Mesendoderm (in vitro differentiated cells): Measurements from ENCODE around the gene EML4.
A peak's percentile ranks its signal among the peaks of the same experiment; 100 is the strongest.

Experiments used
- DNase-seq: peaks from one replicate; pipeline ENCODE4 v3.0.0; 2013
- H2AK5ac ChIP-seq: 2 replicates; pipeline ENCODE4 v1.6.1; 2013; ENCODE audit warnings: low read length, inconsistent platforms
- H2BK120ac ChIP-seq: 2 replicates; pipeline ENCODE4 v1.6.1; 2013; ENCODE audit warnings: low read depth, mild to moderate bottlenecking, low read length, moderate library complexity, mixed read lengths
- H2BK15ac ChIP-seq: replicated peaks from 2 replicates; pipeline ENCODE4 v1.6.1; 2013; ENCODE audit warnings: low read depth, mild to moderate bottlenecking, moderate library complexity
- H2BK5ac ChIP-seq: 2 replicates; pipeline ENCODE4 v1.6.1; 2013; ENCODE audit warnings: low read length, inconsistent platforms
- H3K18ac ChIP-seq: 2 replicates; pipeline ENCODE4 v1.6.1; 2013; ENCODE audit warnings: mild to moderate bottlenecking, low read length, mixed read lengths
- H3K23ac ChIP-seq: one replicate; pipeline ENCODE4 v1.6.1; 2013; ENCODE audit warnings: low read length
- H3K27ac ChIP-seq: 2 replicates; pipeline ENCODE4 v1.5.1; 2013; ENCODE audit warnings: low read depth, mild to moderate bottlenecking, inconsistent platforms, low read length, moderate library complexity
- H3K27me3 ChIP-seq: 2 replicates; pipeline ENCODE4 v1.6.1; 2013; ENCODE audit warnings: low read length, control low read depth, mild to moderate bottlenecking, inconsistent platforms; ENCODE audit not compliant: insufficient read depth, poor library complexity
- H3K36me3 ChIP-seq: 2 replicates; pipeline ENCODE4 v1.6.1; 2013; ENCODE audit warnings: low read length, inconsistent platforms; ENCODE audit not compliant: control insufficient read depth, insufficient read depth
- H3K4ac ChIP-seq: one replicate; pipeline ENCODE4 v1.6.1; 2013; ENCODE audit warnings: low read depth, mild to moderate bottlenecking, low read length, moderate library complexity
- H3K4me1 ChIP-seq: 2 replicates; pipeline ENCODE4 v1.6.1; 2013; ENCODE audit warnings: low read depth, low read length, inconsistent platforms; ENCODE audit not compliant: control insufficient read depth
- H3K4me2 ChIP-seq: 2 replicates; pipeline ENCODE4 v1.6.1; 2013; ENCODE audit warnings: low read length
- H3K4me3 ChIP-seq: 2 replicates; pipeline ENCODE4 v1.5.1; 2013; ENCODE audit warnings: mild to moderate bottlenecking, low read length
- H3K56ac ChIP-seq: one replicate; pipeline ENCODE4 v1.6.1; 2013; ENCODE audit warnings: low read length
- H3K79me1 ChIP-seq: 2 replicates; pipeline ENCODE4 v1.6.1; 2013; ENCODE audit warnings: low read length, inconsistent platforms
- H3K79me2 ChIP-seq: 2 replicates; pipeline ENCODE4 v1.6.1; 2013; ENCODE audit warnings: mild to moderate bottlenecking, low read length; ENCODE audit not compliant: control insufficient read depth, insufficient read depth
- H3K9ac ChIP-seq: 2 replicates; pipeline ENCODE4 v1.6.1; 2013; ENCODE audit warnings: low read length, inconsistent platforms
- H4K5ac ChIP-seq: one replicate; pipeline ENCODE4 v1.6.1; 2013; ENCODE audit warnings: low read length
- H4K8ac ChIP-seq: one replicate; pipeline ENCODE4 v1.6.1; 2013; ENCODE audit warnings: low read depth, mild to moderate bottlenecking, control low read depth, low read length, moderate library complexity
- WGBS: extraction: QIAGEN DNeasy Blood & Tissue Kit; methylation state at CpG from one replicate; pipeline ENCODE4 v1.1.7; 2013; ENCODE audit warnings: low lambda C conversion rate, missing lambda C conversion rate; ENCODE audit not compliant: insufficient coverage; ENCODE audit errors: extremely low coverage; 5-methylcytosine and 5-hydroxymethylcytosine counted together

EML4 gene

GRCh38 chr2:42186945-42187632 is 17.9 kb downstream of the EML4 start:
- no peak overlapping the region for H3K56ac ChIP-seq
- no peak overlapping the region for H3K4ac ChIP-seq
- H4K8ac ChIP-seq: no peak overlapping the region
- H3K23ac ChIP-seq: no peak overlapping the region
- no peak overlapping the region for H3K4me3 ChIP-seq
- no peak overlapping the region for H3K4me2 ChIP-seq
- WGBS: no CpG with 5 or more reads among the region's 8 CpGs
- peaks cover 6% of the 10 kb centered on the region for H3K4me1 ChIP-seq
- no peak overlapping the region for H3K27ac ChIP-seq
- no peak overlapping the region for H2BK5ac ChIP-seq
- DNase-seq: no peak
- H4K5ac ChIP-seq: no peak overlapping the region
- H3K36me3 ChIP-seq: no peaks in the 10 kb centered on the region
- no peak overlapping the region for H3K9ac ChIP-seq
- no peak overlapping the region for H2BK15ac ChIP-seq
- H3K79me1 ChIP-seq: peaks cover 7% of the 10 kb centered on the region
- no peak overlapping the region for H2BK120ac ChIP-seq
- H3K18ac ChIP-seq: no peak overlapping the region
- H3K79me2 ChIP-seq: peaks cover 44% of the 10 kb centered on the region
- no peak overlapping the region for H2AK5ac ChIP-seq
- no peaks in the 10 kb centered on the region for H3K27me3 ChIP-seq

- no peak overlapping the region for H2BK15ac ChIP-seq
- H3K79me2 ChIP-seq: peaks cover 41% of the 10 kb centered on the region
- H3K18ac ChIP-seq: no peak overlapping the region
- no peak overlapping the region for H2BK5ac ChIP-seq
- H3K27ac ChIP-seq: no peak overlapping the region
- H2BK120ac ChIP-seq: no peak overlapping the region
- H3K36me3 ChIP-seq: no peaks in the 10 kb centered on the region
- H3K4me3 ChIP-seq: no peak overlapping the region
- H4K5ac ChIP-seq: no peak overlapping the region
- H3K4ac ChIP-seq: no peak overlapping the region
- H3K4me1 ChIP-seq: peaks cover 4% of the 10 kb centered on the region
- H3K79me1 ChIP-seq: peaks cover 5% of the 10 kb centered on the region
- H4K8ac ChIP-seq: no peak overlapping the region
- no peak overlapping the region for H3K56ac ChIP-seq
- H3K23ac ChIP-seq: no peak overlapping the region
- H2AK5ac ChIP-seq: no peak overlapping the region
- H3K4me2 ChIP-seq: no peak overlapping the region
- DNase-seq: no peak
- no peaks in the 10 kb centered on the region for H3K27me3 ChIP-seq
- WGBS: no CpG with 5 or more reads among the region's 3 CpGs
- no peak overlapping the region for H3K9ac ChIP-seq
Measured at GRCh38 chr2:42187886-42188285, 18.7 kb downstream of the EML4 start.

- H3K79me1 ChIP-seq: peaks cover 6% of the 10 kb centered on the region
Measured at GRCh38 chr2:42189235-42189566, 20.0 kb downstream of the EML4 start.

GRCh38 chr2:42190191-42190590 is 21.0 kb downstream of the EML4 start:
- Histone ChIP-seq H3K4me1 (peaks cover 4% of the 10 kb centered on the region), H3K79me1 (peaks cover 6% of the 10 kb centered on the region), H3K4me3 (no peak overlapping the region), H3K79me2 (peaks cover 45% of the 10 kb centered on the region), H3K23ac (no peak overlapping the region), H2BK5ac (no peak overlapping the region), H3K27me3 (no peaks in the 10 kb centered on the region), H3K36me3 (no peaks in the 10 kb centered on the region), H2BK15ac (no peak overlapping the region), H2BK120ac (no peak overlapping the region), H4K8ac (no peak overlapping the region), H3K18ac (no peak overlapping the region), H3K27ac (no peak overlapping the region), H2AK5ac (no peak overlapping the region), H3K4me2 (no peak overlapping the region), H3K9ac (no peak overlapping the region), H3K56ac (no peak overlapping the region), H3K4ac (no peak overlapping the region), H4K5ac (no peak overlapping the region)
- no peak for DNase-seq
- 100% methylated on average over 1 of the region's 2 CpGs for WGBS

More at GRCh38 chr2:42189235-42189566, 20.0 kb downstream of the EML4 start:
- Histone ChIP-seq H3K56ac (no peak overlapping the region), H3K36me3 (no peaks in the 10 kb centered on the region), H2BK120ac (no peak overlapping the region), H3K4ac (no peak overlapping the region), H3K4me3 (no peak overlapping the region), H3K4me2 (no peak overlapping the region), H3K4me1 (peaks cover 4% of the 10 kb centered on the region), H3K9ac (no peak overlapping the region), H2BK15ac (no peak overlapping the region), H4K5ac (no peak overlapping the region), H3K79me2 (peaks cover 43% of the 10 kb centered on the region), H4K8ac (no peak overlapping the region), H2BK5ac (no peak overlapping the region), H3K18ac (no peak overlapping the region), H3K27ac (no peak overlapping the region), H3K23ac (peak overlapping the region; percentile 17), H2AK5ac (no peak overlapping the region), H3K27me3 (no peaks in the 10 kb centered on the region)
- no CpG with 5 or more reads among the region's 2 CpGs for WGBS
- peak; percentile 43 for DNase-seq

- no peak for DNase-seq
- Histone ChIP-seq H3K4me2 (no peak overlapping the region), H3K23ac (no peak overlapping the region), H3K79me1 (peaks cover 6% of the 10 kb centered on the region), H3K27ac (no peak overlapping the region), H2BK5ac (no peak overlapping the region), H4K5ac (no peak overlapping the region), H3K9ac (no peak overlapping the region), H2BK15ac (no peak overlapping the region), H3K4me1 (peaks cover 4% of the 10 kb centered on the region), H3K4me3 (no peak overlapping the region), H3K79me2 (peaks cover 39% of the 10 kb centered on the region), H3K27me3 (no peaks in the 10 kb centered on the region), H2AK5ac (no peak overlapping the region), H3K4ac (no peak overlapping the region), H4K8ac (no peak overlapping the region), H3K36me3 (no peaks in the 10 kb centered on the region), H3K56ac (no peak overlapping the region), H2BK120ac (no peak overlapping the region), H3K18ac (no peak overlapping the region)
- no CpG with 5 or more reads among the region's 10 CpGs for WGBS
Measured at GRCh38 chr2:42191285-42192009, 22.3 kb downstream of the EML4 start.
